HepG2 (cell line): ENCODE results near the gene CPXM1. TPM values are rescaled to one million over a fixed set of nuclear protein-coding genes. Genes with fewer than 3 reads are reported as not detected.

Source experiments
- ATAD3A ChIP-seq: sonication (generic); formaldehyde crosslinking; IDR thresholded peaks from 2 replicates; pipeline ENCODE4 v1.4.0; 2020; ENCODE audit warnings: missing genetic modification reagents
- CAMTA2 ChIP-seq: sonication (generic); formaldehyde crosslinking; IDR thresholded peaks from 2 replicates; pipeline ENCODE4 v1.4.0; 2020; ENCODE audit warnings: mild to moderate bottlenecking, missing genetic modification reagents, borderline replicate concordance
- CEBPB ChIP-seq: IDR thresholded peaks from 2 replicates; pipeline ENCODE4 v1.6.1; 2011; ENCODE audit warnings: low read depth, low read length, improper control_type of control experiment, borderline replicate concordance
- EEA1 ChIP-seq: sonication (generic); formaldehyde crosslinking; IDR thresholded peaks from 2 replicates; pipeline ENCODE4 v1.5.1; 2020; ENCODE audit warnings: mild to moderate bottlenecking, missing genetic modification reagents, borderline replicate concordance
- FLYWCH1 ChIP-seq: sonication (generic); formaldehyde crosslinking; IDR thresholded peaks from 2 replicates; pipeline ENCODE4 v1.8.1; 2023; ENCODE audit warnings: mild to moderate bottlenecking, missing genetic modification reagents
- FOSL1 ChIP-seq: sonication (generic); formaldehyde crosslinking; IDR thresholded peaks from 2 replicates; pipeline ENCODE4 v1.9.0; 2021; ENCODE audit warnings: missing genetic modification reagents, borderline replicate concordance
- KMT2B ChIP-seq: IDR thresholded peaks from 2 replicates; pipeline ENCODE4 v1.6.1; 2016; ENCODE audit warnings: missing genetic modification reagents, missing compliant biosample characterization
- RBAK ChIP-seq: sonication (generic); formaldehyde crosslinking; IDR thresholded peaks from 2 replicates; pipeline ENCODE4 v1.5.1; 2020; ENCODE audit warnings: mild to moderate bottlenecking, missing genetic modification reagents
- TAF1 ChIP-seq: sonication (generic); formaldehyde crosslinking; IDR thresholded peaks from 2 replicates; pipeline ENCODE4 v1.4.0; 2020; ENCODE audit warnings: missing genetic modification reagents
- ZC3H13 ChIP-seq: sonication (generic); formaldehyde crosslinking; IDR thresholded peaks from 2 replicates; pipeline ENCODE4 v1.8.1; 2023; ENCODE audit warnings: mild to moderate bottlenecking, missing genetic modification reagents, moderate library complexity
- ZNF335 ChIP-seq: sonication (generic); formaldehyde crosslinking; IDR thresholded peaks from 2 replicates; pipeline ENCODE4 v1.4.0; 2020; ENCODE audit warnings: missing genetic modification reagents
- ZNF431 ChIP-seq: sonication (generic); formaldehyde crosslinking; IDR thresholded peaks from 2 replicates; pipeline ENCODE4 v1.9.0; 2022; ENCODE audit warnings: missing genetic modification reagents, low read depth, mild to moderate bottlenecking, borderline replicate concordance
- ZNF510 ChIP-seq: sonication (generic); formaldehyde crosslinking; IDR thresholded peaks from 2 replicates; pipeline ENCODE4 v1.4.0; 2020; ENCODE audit warnings: low read depth, mild to moderate bottlenecking, missing genetic modification reagents
- ZNF562 ChIP-seq: sonication (generic); formaldehyde crosslinking; IDR thresholded peaks from 2 replicates; pipeline ENCODE4 v1.8.0; 2022; ENCODE audit warnings: missing genetic modification reagents, borderline replicate concordance
- ZNF776 ChIP-seq: sonication (generic); formaldehyde crosslinking; IDR thresholded peaks from 2 replicates; pipeline ENCODE4 v1.4.0; 2020; ENCODE audit warnings: mild to moderate bottlenecking, missing genetic modification reagents
- polyA plus RNA-seq, 8 experiments: library from polyadenylated mRNA; depleted of rRNA in 3 of 8; stranded (reverse) in 7 of 8; unstranded in 1 of 8; fragments of >200 nt; fragmentation: Illumina TruSeq in 4 of 8; extraction: Trizol in 4 of 8; gene quantifications; 2 replicates each; pipeline versions ENCODE4 v1.2.1 to v1.2.3, GENCODE V29; 2011 to 2016; ENCODE audit warnings: low read depth in 4 of 8, missing spikeins in 1 of 8, mixed read lengths in 1 of 8; ENCODE audit not compliant: insufficient read depth in 1 of 8
- total RNA-seq, 5 experiments: library from RNA; depleted of rRNA; stranded (reverse); fragments of >200 nt; fragmentation: Illumina TruSeq; extraction: Trizol; gene quantifications; 2 replicates each; pipeline ENCODE4 v1.2.3, GENCODE V29; 2016; ENCODE audit warnings: low read depth in 1 of 5
- TF ChIP-seq, protein P1 (sequence below), 2 experiments: sonication (generic) in 1 of 2; formaldehyde crosslinking in 1 of 2; IDR thresholded peaks; 2 replicates each; pipeline versions ENCODE4 v1.5.1 to v1.6.1; 2011 to 2020; ENCODE audit warnings: borderline replicate concordance in 1 of 2, low read depth in 1 of 2, low read length in 1 of 2, mild to moderate bottlenecking in 1 of 2, missing genetic modification reagents in 1 of 2, moderate library complexity in 1 of 2
- TF ChIP-seq, protein P2 (sequence below): sonication (generic); formaldehyde crosslinking; IDR thresholded peaks from 2 replicates; pipeline ENCODE4 v1.4.0; 2020; ENCODE audit warnings: missing genetic modification reagents
- TF ChIP-seq, protein P3 (sequence below): sonication (generic); formaldehyde crosslinking; IDR thresholded peaks from 2 replicates; pipeline ENCODE4 v1.4.0; 2020; ENCODE audit warnings: missing genetic modification reagents, mild to moderate bottlenecking, borderline replicate concordance
- TF ChIP-seq, protein P4 (sequence below): sonication (generic); formaldehyde crosslinking; IDR thresholded peaks from 2 replicates; pipeline ENCODE4 v1.5.1; 2020; ENCODE audit warnings: missing genetic modification reagents, mild to moderate bottlenecking, borderline replicate concordance
- TF ChIP-seq, protein P5 (sequence below): sonication (generic); formaldehyde crosslinking; IDR thresholded peaks from 2 replicates; pipeline ENCODE4 v1.8.0; 2023; ENCODE audit warnings: mild to moderate bottlenecking, missing genetic modification reagents

CPXM1 gene
- total and polyA plus RNA-seq, 2 of the 13 experiments (the other 11 are each of a cell fraction or from before 2014, with no cell fraction given): 0.07 TPM; not detected in 1

DNA sequence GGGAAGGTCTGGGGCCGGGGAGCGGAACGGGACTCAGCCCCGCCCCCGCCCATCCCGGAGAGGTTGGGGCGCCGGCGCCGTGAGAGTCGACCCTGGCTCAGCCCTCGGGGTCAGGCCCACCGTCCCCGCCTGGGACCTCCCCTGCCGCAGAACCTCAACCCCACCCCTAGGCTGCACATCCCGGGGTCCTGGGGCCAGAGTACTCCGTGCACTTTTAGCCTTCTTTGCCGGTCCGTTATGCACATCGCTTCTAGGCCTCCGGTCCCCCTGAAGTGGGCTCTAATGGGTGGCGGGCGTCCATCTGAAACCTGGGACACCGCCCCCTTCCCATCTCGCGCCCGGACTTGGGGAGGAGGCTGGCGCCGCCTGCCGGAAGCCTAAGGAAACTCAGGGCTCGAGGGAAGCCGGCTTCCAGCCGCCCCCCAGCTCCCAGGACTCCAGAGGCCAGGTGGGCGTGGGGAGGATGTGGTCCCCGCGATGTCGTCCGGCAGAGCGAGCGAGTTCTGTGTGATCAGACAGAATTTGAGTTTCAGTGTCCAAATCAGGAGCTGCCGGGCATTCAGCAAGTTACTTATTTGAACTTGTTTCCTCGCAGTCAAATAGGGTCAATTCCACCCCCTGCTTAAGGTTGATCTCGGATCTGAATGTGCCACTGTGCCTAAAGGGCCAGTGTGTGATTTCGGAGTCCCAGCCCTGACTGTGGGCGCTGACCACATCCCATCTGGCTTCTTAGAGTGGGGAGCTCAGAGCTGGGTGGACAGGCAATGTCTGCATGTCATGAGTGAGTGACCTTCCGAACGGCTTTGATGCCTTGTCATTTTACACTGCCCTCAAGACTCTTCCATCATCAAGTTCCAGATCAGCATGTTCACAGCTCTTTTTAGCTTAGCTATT lies 47.6 kb downstream of the CPXM1 start (continued):
- TF ChIP-seq, protein P1, sequence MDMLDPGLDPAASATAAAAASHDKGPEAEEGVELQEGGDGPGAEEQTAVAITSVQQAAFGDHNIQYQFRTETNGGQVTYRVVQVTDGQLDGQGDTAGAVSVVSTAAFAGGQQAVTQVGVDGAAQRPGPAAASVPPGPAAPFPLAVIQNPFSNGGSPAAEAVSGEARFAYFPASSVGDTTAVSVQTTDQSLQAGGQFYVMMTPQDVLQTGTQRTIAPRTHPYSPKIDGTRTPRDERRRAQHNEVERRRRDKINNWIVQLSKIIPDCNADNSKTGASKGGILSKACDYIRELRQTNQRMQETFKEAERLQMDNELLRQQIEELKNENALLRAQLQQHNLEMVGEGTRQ (IDR thresholded peaks at IDR 0.05; ENCODE audit: low read depth, low read length): no peak
- TF ChIP-seq, protein P1 (CRISPR knock-in tag; IDR thresholded peaks at IDR 0.05; ENCODE audit: borderline replicate concordance): no peak; the same call in 1 of the 2 replicates
- TF ChIP-seq TAF1: peak; percentile 10; the same call in 1 of the 2 replicates
- TF ChIP-seq CAMTA2: 0 out of 2 replicates have a peak, but pooled peaks have one; percentile 69
- TF ChIP-seq RBAK (CRISPR knock-in tag): no peak
- TF ChIP-seq, protein P2, sequence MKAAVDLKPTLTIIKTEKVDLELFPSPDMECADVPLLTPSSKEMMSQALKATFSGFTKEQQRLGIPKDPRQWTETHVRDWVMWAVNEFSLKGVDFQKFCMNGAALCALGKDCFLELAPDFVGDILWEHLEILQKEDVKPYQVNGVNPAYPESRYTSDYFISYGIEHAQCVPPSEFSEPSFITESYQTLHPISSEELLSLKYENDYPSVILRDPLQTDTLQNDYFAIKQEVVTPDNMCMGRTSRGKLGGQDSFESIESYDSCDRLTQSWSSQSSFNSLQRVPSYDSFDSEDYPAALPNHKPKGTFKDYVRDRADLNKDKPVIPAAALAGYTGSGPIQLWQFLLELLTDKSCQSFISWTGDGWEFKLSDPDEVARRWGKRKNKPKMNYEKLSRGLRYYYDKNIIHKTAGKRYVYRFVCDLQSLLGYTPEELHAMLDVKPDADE (CRISPR knock-in tag): peak; percentile 47; the same call in 1 of the 2 replicates
- TF ChIP-seq ZNF776 (CRISPR knock-in tag): no peak; the same call in 1 of the 2 replicates
- TF ChIP-seq ZNF431 (CRISPR knock-in tag): no peak
- no peak for TF ChIP-seq ZC3H13 (CRISPR knock-in tag)
- no peak for TF ChIP-seq ZNF510 (CRISPR knock-in tag)
- no peak for TF ChIP-seq EEA1 (CRISPR knock-in tag)
- TF ChIP-seq ZNF562 (CRISPR knock-in tag): no peak
- TF ChIP-seq, protein P3, sequence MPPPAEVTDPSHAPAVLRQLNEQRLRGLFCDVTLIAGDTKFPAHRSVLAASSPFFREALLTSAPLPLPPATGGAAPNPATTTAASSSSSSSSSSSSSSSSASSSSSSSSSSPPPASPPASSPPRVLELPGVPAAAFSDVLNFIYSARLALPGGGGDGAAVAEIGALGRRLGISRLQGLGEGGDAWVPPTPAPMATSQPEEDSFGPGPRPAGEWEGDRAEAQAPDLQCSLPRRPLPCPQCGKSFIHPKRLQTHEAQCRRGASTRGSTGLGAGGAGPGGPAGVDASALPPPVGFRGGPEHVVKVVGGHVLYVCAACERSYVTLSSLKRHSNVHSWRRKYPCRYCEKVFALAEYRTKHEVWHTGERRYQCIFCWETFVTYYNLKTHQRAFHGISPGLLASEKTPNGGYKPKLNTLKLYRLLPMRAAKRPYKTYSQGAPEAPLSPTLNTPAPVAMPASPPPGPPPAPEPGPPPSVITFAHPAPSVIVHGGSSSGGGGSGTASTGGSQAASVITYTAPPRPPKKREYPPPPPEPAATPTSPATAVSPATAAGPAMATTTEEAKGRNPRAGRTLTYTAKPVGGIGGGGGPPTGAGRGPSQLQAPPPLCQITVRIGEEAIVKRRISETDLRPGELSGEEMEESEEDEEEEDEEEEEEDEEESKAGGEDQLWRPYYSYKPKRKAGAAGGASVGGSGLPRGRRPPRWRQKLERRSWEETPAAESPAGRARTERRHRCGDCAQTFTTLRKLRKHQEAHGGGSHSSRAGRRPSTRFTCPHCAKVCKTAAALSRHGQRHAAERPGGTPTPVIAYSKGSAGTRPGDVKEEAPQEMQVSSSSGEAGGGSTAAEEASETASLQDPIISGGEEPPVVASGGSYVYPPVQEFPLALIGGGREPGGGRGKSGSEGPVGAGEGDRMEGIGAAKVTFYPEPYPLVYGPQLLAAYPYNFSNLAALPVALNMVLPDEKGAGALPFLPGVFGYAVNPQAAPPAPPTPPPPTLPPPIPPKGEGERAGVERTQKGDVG: no peak
- TF ChIP-seq, protein P4, sequence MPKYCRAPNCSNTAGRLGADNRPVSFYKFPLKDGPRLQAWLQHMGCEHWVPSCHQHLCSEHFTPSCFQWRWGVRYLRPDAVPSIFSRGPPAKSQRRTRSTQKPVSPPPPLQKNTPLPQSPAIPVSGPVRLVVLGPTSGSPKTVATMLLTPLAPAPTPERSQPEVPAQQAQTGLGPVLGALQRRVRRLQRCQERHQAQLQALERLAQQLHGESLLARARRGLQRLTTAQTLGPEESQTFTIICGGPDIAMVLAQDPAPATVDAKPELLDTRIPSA (CRISPR knock-in tag): 0 out of 2 replicates have a peak, but pooled peaks have one; percentile 79
- no peak for TF ChIP-seq ATAD3A
- TF ChIP-seq ZNF335 (CRISPR knock-in tag): no peak
- no peak for TF ChIP-seq KMT2B (CRISPR knock-in tag)
- no peak for TF ChIP-seq FLYWCH1 (CRISPR knock-in tag)
- no peak for TF ChIP-seq FOSL1 (CRISPR knock-in tag)
- TF ChIP-seq CEBPB: no peak
- TF ChIP-seq, protein P5, sequence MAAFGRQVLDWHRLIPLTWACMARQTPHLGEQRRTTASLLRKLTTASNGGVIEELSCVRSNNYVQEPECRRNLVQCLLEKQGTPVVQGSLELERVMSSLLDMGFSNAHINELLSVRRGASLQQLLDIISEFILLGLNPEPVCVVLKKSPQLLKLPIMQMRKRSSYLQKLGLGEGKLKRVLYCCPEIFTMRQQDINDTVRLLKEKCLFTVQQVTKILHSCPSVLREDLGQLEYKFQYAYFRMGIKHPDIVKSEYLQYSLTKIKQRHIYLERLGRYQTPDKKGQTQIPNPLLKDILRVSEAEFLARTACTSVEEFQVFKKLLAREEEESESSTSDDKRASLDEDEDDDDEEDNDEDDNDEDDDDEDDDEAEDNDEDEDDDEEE (CRISPR knock-in tag): peak; percentile 94; the same call in 1 of the 2 replicates
